Activated T-helper 17 cell treated with anti-CD3 and anti-CD28 coated beads, Interleukin-2, amount 50 U/mL, for 72 hours (primary cell): ENCODE results near the gene IMPDH1. TPM values are rescaled to one million over a fixed set of nuclear protein-coding genes. Genes with fewer than 3 reads are reported as not detected.

ENCODE experiments used
- ATAC-seq: fragments of 150-1000 bp; cut with Tn5 transposase; replicated peaks from 2 replicates; pipeline ENCODE4 v1.10.0; 2021; ENCODE audit warnings: mild to moderate bottlenecking, moderate library complexity
- H3K27ac Mint-ChIP-seq: one replicate; pipeline ENCODE4 v1.8.0; 2022; ENCODE audit warnings: mixed read lengths
- H3K27me3 Mint-ChIP-seq: one replicate; pipeline ENCODE4 v1.8.0; 2022; ENCODE audit warnings: mixed read lengths
- H3K36me3 Mint-ChIP-seq: one replicate; pipeline ENCODE4 v1.8.0; 2022; ENCODE audit warnings: low read depth, mild to moderate bottlenecking, mixed read lengths
- H3K4me1 Mint-ChIP-seq: one replicate; pipeline ENCODE4 v1.8.0; 2022; ENCODE audit warnings: mixed read lengths
- H3K4me3 Mint-ChIP-seq: one replicate; pipeline ENCODE4 v1.8.0; 2022; ENCODE audit warnings: mild to moderate bottlenecking, mixed read lengths
- H3K9me3 Mint-ChIP-seq: one replicate; pipeline ENCODE4 v1.8.0; 2022; ENCODE audit warnings: mixed read lengths
- total RNA-seq, 2 donors: library from RNA; stranded (reverse); gene quantifications; one replicate each; pipeline ENCODE4 v1.2.3, GENCODE V29; 2022

IMPDH1 gene
- total RNA-seq, 2 donors from 2014 or later = 62.7 to 95.6 TPM

DNA sequence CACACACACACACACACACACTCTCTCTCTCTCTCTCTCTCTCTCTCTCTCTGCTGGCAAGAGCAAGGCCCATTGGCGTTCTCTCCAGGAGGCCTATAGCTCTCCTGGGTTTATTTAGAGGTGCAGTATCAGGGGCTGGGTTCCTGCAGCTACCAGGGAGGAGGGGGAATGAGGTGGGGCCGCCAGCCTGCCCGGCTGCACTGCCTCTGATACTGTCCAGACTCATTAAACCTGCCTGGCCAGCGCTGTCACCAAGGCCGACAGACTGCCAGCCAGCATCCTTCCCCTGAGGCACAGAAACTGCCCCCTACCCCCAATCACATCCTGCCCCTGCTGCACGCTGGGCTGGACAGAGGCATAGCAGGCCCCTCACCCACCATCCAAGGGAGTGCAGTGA, 52.6 kb downstream of the IMPDH1 start:
- peaks cover 17% of the 10 kb centered on the region for H3K4me1 Mint-ChIP-seq
- H3K27ac Mint-ChIP-seq = no peak overlapping the region
- no peaks in the 10 kb centered on the region for H3K36me3 Mint-ChIP-seq
- H3K4me3 Mint-ChIP-seq = no peak overlapping the region
- H3K27me3 Mint-ChIP-seq = peaks cover 21% of the 10 kb centered on the region
- H3K9me3 Mint-ChIP-seq = no peaks in the 10 kb centered on the region
- ATAC-seq = no peak

DNA sequence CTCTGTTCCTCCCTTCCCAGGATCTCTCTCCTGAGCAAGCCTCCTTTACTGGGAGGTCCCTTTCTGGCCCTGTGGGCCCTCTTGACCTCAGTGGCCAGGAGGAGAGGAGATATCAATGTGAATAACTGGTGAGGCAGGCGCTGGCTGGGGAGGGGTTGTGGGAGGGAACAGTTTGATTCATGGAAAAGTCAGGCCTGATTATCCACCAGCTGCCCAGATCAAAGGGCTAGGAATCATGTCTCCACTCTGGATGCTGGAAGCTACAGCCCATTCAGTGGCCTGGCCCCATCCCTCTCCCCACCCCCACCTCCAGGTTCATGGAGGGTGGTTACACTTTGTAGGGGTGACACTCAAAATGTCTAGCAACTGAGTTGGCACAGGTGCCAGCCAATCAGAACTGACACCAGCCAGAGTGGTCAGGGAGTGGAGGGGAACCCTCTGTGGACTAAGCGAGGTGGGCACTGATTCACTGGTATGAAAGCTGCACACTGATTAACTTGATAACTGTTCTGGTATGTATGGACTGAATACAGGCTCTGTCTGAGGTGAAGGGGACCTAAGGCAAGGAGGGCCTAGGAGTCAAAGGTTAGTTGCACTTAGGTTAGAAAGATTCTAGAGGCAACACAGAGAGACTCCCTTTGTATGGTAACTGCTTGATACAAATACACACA, 53.1 kb downstream of the IMPDH1 start:
- no peak overlapping the region for H3K27ac Mint-ChIP-seq
- ATAC-seq = no peak
- H3K9me3 Mint-ChIP-seq = no peaks in the 10 kb centered on the region
- no peak overlapping the region for H3K4me3 Mint-ChIP-seq
- peaks cover 21% of the 10 kb centered on the region for H3K27me3 Mint-ChIP-seq
- peaks cover 11% of the 10 kb centered on the region for H3K4me1 Mint-ChIP-seq
- H3K36me3 Mint-ChIP-seq = no peaks in the 10 kb centered on the region

DNA sequence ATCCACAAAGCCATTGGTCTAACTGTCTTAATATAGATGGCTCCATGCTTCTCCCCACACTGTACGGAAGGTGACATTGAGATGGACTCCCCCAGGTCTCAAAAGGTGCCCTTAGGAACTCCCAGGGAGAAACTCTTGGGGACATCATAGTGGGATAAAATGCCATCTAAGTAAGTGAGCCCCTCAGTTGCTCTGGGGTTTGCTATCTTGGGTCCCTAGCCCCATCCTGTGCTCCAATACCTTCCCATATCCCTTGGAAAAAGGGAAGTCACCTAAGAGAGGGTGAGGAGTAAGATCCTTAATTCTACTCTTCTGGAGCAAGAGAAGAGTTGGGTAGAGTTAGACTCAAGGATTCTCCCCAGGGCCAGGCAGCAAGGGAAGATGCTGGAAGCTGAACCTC, 56.2 kb downstream of the IMPDH1 start:
- H3K27ac Mint-ChIP-seq = no peak overlapping the region
- peaks cover 14% of the 10 kb centered on the region for H3K27me3 Mint-ChIP-seq
- peak overlapping the region; percentile 44 for H3K4me3 Mint-ChIP-seq
- H3K36me3 Mint-ChIP-seq = no peaks in the 10 kb centered on the region
- no peaks in the 10 kb centered on the region for H3K9me3 Mint-ChIP-seq
- H3K4me1 Mint-ChIP-seq = peaks cover 6% of the 10 kb centered on the region
- ATAC-seq = no peak

DNA sequence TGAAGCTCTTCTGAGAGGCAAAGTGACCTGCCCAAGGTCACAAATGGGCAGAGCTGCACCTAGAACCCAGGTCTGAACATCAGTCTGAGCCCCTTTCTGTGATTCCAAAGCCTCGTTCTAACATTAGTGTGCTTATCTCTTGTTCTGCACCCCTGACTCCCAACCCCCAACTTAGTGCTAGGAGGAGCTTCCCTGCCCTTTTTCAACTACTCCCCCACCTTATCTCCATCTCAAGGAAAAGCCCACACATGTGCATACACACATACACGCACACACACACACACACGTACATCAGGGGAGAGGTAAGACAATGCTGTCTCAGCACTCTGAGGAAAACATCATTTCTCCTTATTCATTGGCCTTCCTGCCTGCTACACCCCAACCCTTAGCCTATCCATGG, 56.6 kb downstream of the IMPDH1 start:
- H3K27ac Mint-ChIP-seq = no peak overlapping the region
- H3K9me3 Mint-ChIP-seq = no peaks in the 10 kb centered on the region
- no peaks in the 10 kb centered on the region for H3K36me3 Mint-ChIP-seq
- no peak for ATAC-seq
- peak overlapping the region; percentile 44 for H3K4me3 Mint-ChIP-seq
- peaks cover 14% of the 10 kb centered on the region for H3K27me3 Mint-ChIP-seq
- peaks cover 6% of the 10 kb centered on the region for H3K4me1 Mint-ChIP-seq

DNA sequence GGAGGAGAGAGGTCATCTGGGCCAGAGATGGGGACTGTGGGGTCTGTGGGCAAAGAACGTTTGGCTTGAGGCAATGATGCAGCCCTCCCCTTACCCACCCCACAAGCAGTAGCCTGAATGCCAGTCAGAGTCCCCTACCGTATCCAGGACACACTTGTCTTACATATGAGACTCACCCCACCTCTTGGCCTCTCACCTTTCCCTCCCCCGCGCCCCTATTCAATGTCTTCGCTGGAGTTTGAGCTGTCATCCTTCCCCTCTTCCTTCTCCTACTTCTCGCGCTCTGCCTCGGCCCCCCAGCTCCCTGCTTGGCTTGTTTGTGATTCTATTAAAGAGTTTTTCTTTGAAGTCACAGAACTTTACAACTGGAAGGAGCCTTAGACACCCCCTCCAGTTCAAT, 57.1 kb downstream of the IMPDH1 start:
- Mint-ChIP-seq H3K36me3 (no peaks in the 10 kb centered on the region), H3K9me3 (no peaks in the 10 kb centered on the region), H3K27ac (no peak overlapping the region), H3K27me3 (peaks cover 14% of the 10 kb centered on the region), H3K4me3 (peak overlapping the region; percentile 44), H3K4me1 (peaks cover 6% of the 10 kb centered on the region)
- no peak for ATAC-seq

DNA sequence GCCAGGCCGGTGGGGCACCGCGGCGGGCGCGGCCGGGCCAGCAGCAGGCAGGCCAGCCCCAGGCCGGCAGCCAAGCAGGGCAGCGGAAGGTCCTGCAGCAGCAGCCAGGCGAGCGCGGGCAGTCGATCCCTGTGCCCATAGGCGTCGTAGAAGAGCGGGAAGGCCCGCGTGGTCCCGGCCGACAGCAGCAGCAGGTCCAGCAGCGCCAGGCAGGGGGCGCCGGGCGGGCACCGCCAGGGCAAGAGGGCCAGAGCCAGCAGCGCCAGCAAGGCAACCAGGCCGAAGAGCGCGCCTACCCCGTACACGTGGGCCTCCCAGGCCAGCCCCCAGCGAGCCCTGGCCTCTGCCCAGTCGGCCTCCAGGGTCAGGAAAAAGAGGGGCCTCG, 57.6 kb downstream of the IMPDH1 start:
- no peaks in the 10 kb centered on the region for H3K36me3 Mint-ChIP-seq
- peaks cover 14% of the 10 kb centered on the region for H3K27me3 Mint-ChIP-seq
- H3K27ac Mint-ChIP-seq = no peak overlapping the region
- H3K4me3 Mint-ChIP-seq = no peak overlapping the region
- H3K9me3 Mint-ChIP-seq = no peaks in the 10 kb centered on the region
- ATAC-seq = peak; percentile 40
- peaks cover 6% of the 10 kb centered on the region for H3K4me1 Mint-ChIP-seq

DNA sequence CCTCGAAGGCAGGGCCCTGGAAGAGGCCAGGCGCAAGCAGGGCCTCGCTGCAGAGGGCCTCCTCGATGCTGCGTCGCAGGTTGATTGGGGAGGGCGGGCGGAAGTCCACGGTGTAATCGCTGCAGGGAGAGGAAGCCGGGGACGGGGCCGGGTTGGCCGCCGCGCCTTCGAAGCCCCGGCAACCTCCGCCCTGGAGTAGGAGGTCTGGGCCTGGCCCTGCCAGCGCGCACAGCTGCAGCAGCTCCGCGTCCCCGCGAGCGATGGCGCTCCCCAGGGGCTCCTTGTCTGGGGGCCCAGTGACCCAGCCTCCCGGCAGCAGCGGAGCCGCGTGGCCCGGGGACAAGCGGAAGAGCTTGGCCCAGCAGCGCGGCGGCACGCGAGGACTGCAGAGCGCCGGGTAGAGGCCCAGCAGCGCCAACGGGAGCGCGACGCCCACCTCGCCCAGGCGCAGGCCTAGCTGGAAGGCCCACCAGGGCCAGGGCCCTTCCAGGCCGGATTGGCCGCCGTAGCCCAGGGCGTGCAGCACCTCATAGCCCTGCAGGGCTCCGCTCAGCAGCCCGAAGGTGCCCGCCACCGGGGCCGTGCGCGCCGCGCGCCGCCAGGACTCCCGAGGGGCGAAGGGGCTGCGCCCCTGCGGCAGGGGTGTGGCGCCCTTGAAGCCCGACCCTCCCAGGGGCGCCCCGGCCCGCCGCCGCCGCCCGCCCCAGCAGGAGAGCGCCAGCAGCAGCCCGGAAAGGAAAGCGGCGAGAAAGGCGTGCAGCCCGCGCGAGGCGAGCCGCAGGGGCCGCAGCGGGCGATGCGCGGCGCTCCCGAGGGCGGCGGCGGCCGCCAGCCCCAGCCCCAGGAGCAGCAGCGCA, 58.3 kb downstream of the IMPDH1 start:
- H3K4me1 Mint-ChIP-seq = peaks cover 6% of the 10 kb centered on the region
- H3K27me3 Mint-ChIP-seq = peaks cover 14% of the 10 kb centered on the region
- H3K9me3 Mint-ChIP-seq = no peaks in the 10 kb centered on the region
- H3K4me3 Mint-ChIP-seq = no peak overlapping the region
- H3K36me3 Mint-ChIP-seq = no peaks in the 10 kb centered on the region
- H3K27ac Mint-ChIP-seq = no peak overlapping the region
- peak; percentile 31 for ATAC-seq

DNA sequence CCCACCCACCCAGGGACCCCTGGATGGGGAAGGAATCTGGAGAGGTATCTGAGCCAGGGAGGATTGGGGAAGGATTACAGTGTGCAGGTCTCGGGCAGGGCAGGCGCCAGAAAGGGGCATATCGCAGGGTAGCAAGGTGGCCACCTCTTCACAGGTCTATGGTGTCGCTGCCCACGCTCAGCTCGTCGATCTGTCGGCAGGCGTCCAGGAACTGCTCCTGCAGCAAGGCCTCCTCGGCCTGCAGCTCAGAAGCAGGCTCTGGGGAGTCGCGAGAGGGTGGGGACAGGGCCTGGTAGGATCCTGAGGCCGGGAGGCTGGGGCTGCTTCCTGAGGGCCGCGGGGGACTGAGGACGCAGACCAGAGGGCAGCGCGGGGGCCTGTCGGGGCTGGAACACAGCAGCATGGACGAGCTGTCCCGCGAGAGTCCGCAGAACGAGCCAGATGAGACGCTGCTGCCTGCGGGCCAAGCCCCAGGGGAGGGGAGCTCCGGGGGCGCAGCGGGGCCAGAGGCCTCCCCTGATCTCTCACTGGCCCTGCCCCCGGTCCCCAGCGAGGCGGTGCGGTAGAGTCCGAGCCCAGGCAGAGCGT, 59.0 kb downstream of the IMPDH1 start:
- Mint-ChIP-seq H3K36me3 (no peaks in the 10 kb centered on the region), H3K27me3 (peaks cover 14% of the 10 kb centered on the region), H3K4me1 (peaks cover 4% of the 10 kb centered on the region), H3K9me3 (no peaks in the 10 kb centered on the region), H3K27ac (no peak overlapping the region), H3K4me3 (peak overlapping the region; percentile 31)
- ATAC-seq = no peak

DNA sequence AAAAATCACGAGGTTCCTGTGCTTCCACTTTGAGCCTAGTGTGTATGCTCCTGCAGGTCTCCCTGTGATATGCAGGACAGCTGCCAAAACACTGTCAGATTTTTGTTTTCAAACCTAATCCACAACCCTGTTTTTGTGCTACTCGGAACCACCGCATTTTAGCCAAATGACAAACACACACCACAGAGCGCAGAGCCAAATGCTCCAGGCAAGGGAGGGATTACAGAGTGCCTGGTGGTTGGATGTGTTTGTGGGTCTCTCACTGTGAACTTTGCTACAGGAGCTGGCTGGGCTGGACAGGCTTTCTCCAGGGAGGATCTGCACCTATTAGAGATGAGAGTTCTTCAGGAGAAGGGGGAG, 60.3 kb downstream of the IMPDH1 start:
- H3K27me3 Mint-ChIP-seq = peaks cover 14% of the 10 kb centered on the region
- H3K4me3 Mint-ChIP-seq = no peak overlapping the region
- H3K9me3 Mint-ChIP-seq = no peaks in the 10 kb centered on the region
- no peak for ATAC-seq
- H3K27ac Mint-ChIP-seq = no peak overlapping the region
- no peaks in the 10 kb centered on the region for H3K36me3 Mint-ChIP-seq
- H3K4me1 Mint-ChIP-seq = no peaks in the 10 kb centered on the region

DNA sequence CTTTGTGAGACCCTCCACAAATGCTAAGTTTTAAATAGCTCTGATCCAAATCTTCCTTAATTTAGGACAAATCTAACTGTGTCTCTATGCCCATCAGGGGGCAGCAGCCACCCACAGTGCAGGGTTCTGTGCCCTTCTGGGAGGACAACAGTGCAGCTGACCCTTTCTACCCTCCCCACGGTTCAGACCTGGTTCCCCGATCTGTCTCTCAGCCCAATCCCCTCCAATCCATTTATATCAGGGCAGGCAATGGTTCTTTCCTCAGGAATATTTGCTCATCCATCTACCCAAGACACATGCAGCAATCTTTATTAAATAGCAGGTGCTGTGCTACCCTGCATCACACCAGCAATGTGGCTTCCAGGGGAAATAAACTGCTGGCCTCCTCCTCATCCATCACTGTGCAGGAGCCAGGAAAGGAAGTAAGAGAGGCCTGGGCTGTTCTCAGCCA, 62.1 kb downstream of the IMPDH1 start:
- no peak for ATAC-seq
- Mint-ChIP-seq H3K4me1 (peaks cover 4% of the 10 kb centered on the region), H3K27ac (no peak overlapping the region), H3K27me3 (peaks cover 2% of the 10 kb centered on the region), H3K36me3 (no peaks in the 10 kb centered on the region), H3K9me3 (no peaks in the 10 kb centered on the region), H3K4me3 (no peak overlapping the region)

DNA sequence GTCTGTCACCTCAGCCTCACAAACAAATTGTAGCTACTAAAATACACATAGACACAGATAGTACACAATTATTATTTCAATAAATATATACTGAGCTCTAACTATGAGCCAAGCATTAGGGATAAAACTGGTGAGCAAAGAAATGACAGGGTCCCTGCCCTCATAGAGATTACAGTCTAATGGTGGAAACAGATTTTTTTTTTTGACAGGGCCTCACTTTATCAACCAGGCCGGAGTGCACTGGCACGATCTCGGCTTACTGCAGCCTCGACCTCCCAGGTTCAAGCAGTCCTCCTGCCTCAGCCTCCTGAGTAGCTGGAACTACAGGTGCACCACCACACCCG, 65.4 kb downstream of the IMPDH1 start:
- Mint-ChIP-seq H3K27me3 (no peaks in the 10 kb centered on the region), H3K27ac (peak overlapping the region; percentile 90), H3K36me3 (peaks cover 8% of the 10 kb centered on the region), H3K9me3 (no peaks in the 10 kb centered on the region), H3K4me1 (peaks cover 25% of the 10 kb centered on the region), H3K4me3 (peak overlapping the region; percentile 96)
- no peak for ATAC-seq

DNA sequence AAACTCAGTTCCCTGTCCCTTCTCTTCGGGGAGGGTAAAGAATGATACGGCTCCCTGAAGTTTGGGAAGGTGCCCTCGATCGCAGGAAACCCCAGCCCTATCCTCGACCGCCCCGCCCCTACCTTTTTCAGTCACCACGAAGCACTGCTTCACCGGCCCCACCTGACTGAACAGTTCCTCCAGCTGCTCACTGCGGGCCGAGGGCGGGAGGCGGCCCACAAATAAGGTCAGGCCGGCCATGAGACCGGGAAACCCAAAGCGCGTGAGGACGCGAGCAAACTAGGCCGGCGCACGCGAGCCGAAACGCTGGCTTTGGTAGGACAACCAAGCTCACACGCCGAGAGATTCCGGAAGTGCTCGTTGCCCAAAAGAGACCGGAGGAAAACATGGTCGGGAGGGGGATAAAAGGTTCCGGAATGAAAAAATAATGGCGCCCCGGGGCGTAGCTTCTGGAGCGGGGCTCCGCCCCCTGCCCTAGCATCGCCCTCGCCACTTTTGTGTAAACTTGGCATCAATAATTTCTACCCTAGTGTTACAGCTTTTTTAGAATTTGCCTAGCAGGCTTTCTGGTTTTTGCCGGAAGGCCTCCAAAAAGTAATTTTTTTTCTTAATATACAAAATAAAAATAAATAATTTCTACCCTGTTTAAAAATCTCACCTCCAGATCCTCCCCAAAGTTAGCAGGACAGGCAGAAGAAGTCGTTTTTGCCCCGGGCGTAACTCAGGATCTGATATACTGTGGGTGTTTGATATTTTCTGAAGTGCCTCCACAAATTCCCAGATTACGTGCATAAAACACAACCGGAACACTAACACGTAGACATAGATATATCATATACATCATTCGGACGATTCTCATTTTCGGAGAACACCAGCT, 66.0 kb downstream of the IMPDH1 start, which contains the start of gene RBM28:
TSS of gene RBM28 (minus strand) at position 355 of the 877 bp plus-strand sequence. CDS start at position 240, 115 bp downstream.
- Mint-ChIP-seq H3K27ac (peak within 1 kb of the TSS; percentile 90), H3K4me3 (peak within 1 kb of the TSS; percentile 96), H3K4me1 (peaks cover 25% of the 10 kb centered on the region), H3K9me3 (no peaks in the 10 kb centered on the region), H3K36me3 (peaks cover 14% of the 10 kb centered on the region), H3K27me3 (no peaks in the 10 kb centered on the region)
- ATAC-seq = peak; percentile 95
